Right lobe of liver (tissue), 6 donors: ENCODE results near the gene RGS6. TPM values are rescaled to one million over a fixed set of nuclear protein-coding genes. Genes with fewer than 3 reads are reported as not detected.

Experiments used
- ATAC-seq, 4 donors: fragments of 200-7000 bp; cut with Tn5 transposase; one replicate each; pipeline ENCODE4 v1.9.1; 2020; ENCODE audit warnings: mild to moderate bottlenecking in 4 of 4, moderate library complexity in 4 of 4
- DNase-seq, 3 donors: peaks; one replicate each; pipeline ENCODE4 v3.0.0-alpha.2; 2020
- H3K27ac ChIP-seq, 3 donors: fragments of 200-600 bp; one replicate each; pipeline ENCODE4 v1.8.0; 2022
- H3K27me3 ChIP-seq, 2 donors: fragments of 200-600 bp; one replicate each; pipeline ENCODE4 v1.8.0; 2022
- H3K36me3 ChIP-seq, 4 donors: fragments of 200-600 bp; sonication (generic) in 1 of 4; one replicate each; pipeline versions ENCODE4 v1.5.1 to v1.8.0; 2017 to 2022; ENCODE audit warnings: control low read depth in 1 of 4
- H3K4me1 ChIP-seq, 4 donors: fragments of 200-600 bp; sonication (generic) in 1 of 4; one replicate each; pipeline versions ENCODE4 v1.5.1 to v1.8.0; 2017 to 2022; ENCODE audit warnings: control low read depth in 1 of 4
- H3K4me3 ChIP-seq, 3 donors: fragments of 200-600 bp; one replicate each; pipeline ENCODE4 v1.8.0; 2022
- H3K9me3 ChIP-seq, 4 donors: fragments of 200-600 bp; sonication (generic) in 1 of 4; one replicate each; pipeline versions ENCODE4 v1.5.1 to v1.8.0; 2017 to 2022; ENCODE audit warnings: control low read depth in 1 of 4
- POLR2A ChIP-seq: fragments of 450-650 bp; IDR thresholded peaks from one replicate; pipeline ENCODE4 v1.6.1; 2017; ENCODE audit warnings: antibody characterized with exemption, mild to moderate bottlenecking
- WGBS: methylation state at CpG from one replicate; pipeline ENCODE4 v1.1.6; 2018; ENCODE audit warnings: low coverage, low lambda C conversion rate; ENCODE audit not compliant: insufficient coverage; ENCODE audit errors: missing lambda C conversion rate; 5-methylcytosine and 5-hydroxymethylcytosine counted together
- intact Hi-C, 2 donors: fragments of 100-400 bp; cut with DNase I; formaldehyde crosslinking; loops; one replicate each; pipeline versions ENCODE4 v1.11.2 to v1.14.1; 2022
- total RNA-seq, 6 experiments: library from RNA; depleted of rRNA in 2 of 6; stranded (reverse); fragments of >200 nt in 2 of 6; fragmentation: NEBNext Ultra II Directional in 3 of 6; extraction: Animal tissue kit (Norgen Biotek cat#: 25700) in 3 of 6; gene quantifications; one replicate each; pipeline versions ENCODE4 v1.1.0 to v1.2.4, GENCODE V29; 2016 to 2023
- TF ChIP-seq, protein P1 (sequence below), 4 donors: fragments of 200-600 bp in 3 of 4; fragments of 450-650 bp in 1 of 4; IDR thresholded peaks; one replicate each; pipeline versions ENCODE4 v1.5.1 to v1.8.0; 2016 to 2022; ENCODE audit warnings: antibody characterized with exemption in 4 of 4, mild to moderate bottlenecking in 2 of 4
- donor health status: DM: no; HTN: yes; CAD: no.
- donor health status: DM: no; HTN: no; CAD: no.
- donor health status: DM: no; HTN: no; CAD: no.
- donor health status: DM: no; HTN: yes; CAD: no.
- donor health status: DM: no; HTN: yes; CAD: no.

Gene RGS6
- total RNA-seq, 6 experiments from 2014 or later, result 0.07 TPM; not detected in 5

DNA sequence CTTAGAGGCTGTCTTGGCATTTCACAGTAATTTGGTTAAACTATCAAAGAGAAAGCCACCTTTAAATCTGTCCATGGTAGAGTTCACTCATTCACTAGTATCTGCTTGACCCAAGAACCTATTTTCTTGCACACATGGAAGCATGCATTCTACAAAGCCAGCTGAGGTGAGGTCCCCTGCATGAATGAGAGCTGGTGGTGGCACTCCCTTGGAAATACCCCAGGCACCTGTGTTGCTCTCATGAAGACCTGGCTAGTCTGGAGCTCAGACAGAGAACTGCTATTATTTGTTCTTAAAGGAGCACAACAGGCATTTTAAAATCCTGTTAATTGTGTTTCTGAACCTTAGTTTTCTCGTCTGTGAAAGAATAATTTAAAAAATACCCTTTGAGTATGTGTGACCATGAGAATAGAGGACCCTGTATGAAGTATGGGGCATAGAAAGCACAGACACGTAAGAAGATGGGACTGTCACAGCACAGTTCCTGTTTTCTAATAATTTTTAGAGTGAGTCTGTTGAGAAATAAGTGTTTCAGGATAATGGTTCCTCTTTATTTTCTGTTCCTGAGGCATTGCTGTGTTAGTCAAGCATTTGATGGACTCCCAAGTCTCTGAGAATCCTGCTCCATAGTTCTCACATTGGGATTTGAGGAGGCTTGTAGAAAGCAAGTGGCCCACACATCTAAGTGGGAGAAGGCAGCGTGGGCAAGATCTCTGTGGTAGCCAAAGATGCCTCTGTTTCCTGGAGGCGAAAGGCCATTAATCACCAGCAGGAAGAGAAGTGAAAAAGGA lies 10.9 kb downstream of the RGS6 start:
- H3K27ac ChIP-seq, result no peak overlapping the region
- WGBS, result 39% methylated on average over 3 of the region's 4 CpGs
- no peaks in the 10 kb centered on the region for H3K4me1 ChIP-seq
- DNase-seq, result no peak
- H3K4me3 ChIP-seq, result no peak overlapping the region
- TF ChIP-seq POLR2A, result no peak
- TF ChIP-seq, protein P1, sequence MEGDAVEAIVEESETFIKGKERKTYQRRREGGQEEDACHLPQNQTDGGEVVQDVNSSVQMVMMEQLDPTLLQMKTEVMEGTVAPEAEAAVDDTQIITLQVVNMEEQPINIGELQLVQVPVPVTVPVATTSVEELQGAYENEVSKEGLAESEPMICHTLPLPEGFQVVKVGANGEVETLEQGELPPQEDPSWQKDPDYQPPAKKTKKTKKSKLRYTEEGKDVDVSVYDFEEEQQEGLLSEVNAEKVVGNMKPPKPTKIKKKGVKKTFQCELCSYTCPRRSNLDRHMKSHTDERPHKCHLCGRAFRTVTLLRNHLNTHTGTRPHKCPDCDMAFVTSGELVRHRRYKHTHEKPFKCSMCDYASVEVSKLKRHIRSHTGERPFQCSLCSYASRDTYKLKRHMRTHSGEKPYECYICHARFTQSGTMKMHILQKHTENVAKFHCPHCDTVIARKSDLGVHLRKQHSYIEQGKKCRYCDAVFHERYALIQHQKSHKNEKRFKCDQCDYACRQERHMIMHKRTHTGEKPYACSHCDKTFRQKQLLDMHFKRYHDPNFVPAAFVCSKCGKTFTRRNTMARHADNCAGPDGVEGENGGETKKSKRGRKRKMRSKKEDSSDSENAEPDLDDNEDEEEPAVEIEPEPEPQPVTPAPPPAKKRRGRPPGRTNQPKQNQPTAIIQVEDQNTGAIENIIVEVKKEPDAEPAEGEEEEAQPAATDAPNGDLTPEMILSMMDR (IDR thresholded peaks at IDR 0.05), result no peak
- intact Hi-C loops, result no loop called here
- no peaks in the 10 kb centered on the region for H3K9me3 ChIP-seq
- H3K27me3 ChIP-seq, result no peaks in the 10 kb centered on the region
- no peaks in the 10 kb centered on the region for H3K36me3 ChIP-seq
- no peak for ATAC-seq

DNA sequence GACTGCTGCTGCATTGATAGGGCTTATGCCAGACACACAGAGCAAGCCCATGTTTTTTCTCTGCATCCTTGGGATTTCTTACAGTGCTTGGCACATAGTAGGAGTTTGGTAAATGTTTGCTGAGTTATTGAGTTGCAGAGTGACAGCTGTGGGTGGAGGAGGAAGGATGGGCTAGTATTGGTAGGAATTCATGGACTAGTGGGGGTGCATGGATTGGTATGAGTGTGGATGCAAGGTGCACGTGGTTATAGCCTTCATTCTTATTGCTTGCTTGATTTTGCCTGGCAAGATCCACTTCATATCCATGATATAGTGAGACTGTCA lies 11.4 kb downstream of the RGS6 start:
- no peak for ATAC-seq
- 60% methylated on average over 1 of the region's 1 CpG for WGBS
- intact Hi-C loops, result no loop called here

DNA sequence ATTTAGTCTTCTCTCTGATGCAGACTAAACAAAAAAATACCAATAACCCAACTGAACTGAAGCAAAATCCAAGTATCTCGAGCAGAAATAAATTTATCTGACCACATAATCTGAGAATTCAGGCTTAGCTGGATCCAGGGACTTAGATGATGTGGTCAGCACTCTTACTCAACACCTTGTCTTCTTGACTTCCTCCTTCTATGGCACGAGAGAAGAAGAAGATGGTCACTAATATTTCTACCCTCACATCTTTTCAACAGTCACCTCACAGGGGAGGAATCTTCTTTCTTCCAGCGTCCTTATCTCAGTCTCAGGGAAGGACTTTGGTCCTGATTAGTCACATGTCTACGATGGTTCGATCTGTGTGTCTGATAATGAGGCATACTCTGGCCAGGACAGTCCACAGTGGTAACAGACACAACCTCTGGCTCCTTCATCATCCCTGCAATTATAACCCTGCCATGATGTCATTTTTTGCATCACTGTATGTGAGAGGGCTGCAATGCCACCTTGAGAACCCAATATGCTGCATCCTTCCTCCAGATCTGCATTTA lies 15.8 kb downstream of the RGS6 start:
- H3K36me3 ChIP-seq, result no peaks in the 10 kb centered on the region

More for the DNA sequence above, 11.4 kb downstream of the RGS6 start:
- H3K9me3 ChIP-seq, result no peaks in the 10 kb centered on the region
- H3K36me3 ChIP-seq, result no peaks in the 10 kb centered on the region
- no peak for DNase-seq
- no peaks in the 10 kb centered on the region for H3K27me3 ChIP-seq
- H3K27ac ChIP-seq, result no peak overlapping the region
- H3K4me1 ChIP-seq, result no peaks in the 10 kb centered on the region
- no peak overlapping the region for H3K4me3 ChIP-seq
- TF ChIP-seq POLR2A, result no peak
- TF ChIP-seq, protein P1 (IDR thresholded peaks at IDR 0.05), result no peak

DNA sequence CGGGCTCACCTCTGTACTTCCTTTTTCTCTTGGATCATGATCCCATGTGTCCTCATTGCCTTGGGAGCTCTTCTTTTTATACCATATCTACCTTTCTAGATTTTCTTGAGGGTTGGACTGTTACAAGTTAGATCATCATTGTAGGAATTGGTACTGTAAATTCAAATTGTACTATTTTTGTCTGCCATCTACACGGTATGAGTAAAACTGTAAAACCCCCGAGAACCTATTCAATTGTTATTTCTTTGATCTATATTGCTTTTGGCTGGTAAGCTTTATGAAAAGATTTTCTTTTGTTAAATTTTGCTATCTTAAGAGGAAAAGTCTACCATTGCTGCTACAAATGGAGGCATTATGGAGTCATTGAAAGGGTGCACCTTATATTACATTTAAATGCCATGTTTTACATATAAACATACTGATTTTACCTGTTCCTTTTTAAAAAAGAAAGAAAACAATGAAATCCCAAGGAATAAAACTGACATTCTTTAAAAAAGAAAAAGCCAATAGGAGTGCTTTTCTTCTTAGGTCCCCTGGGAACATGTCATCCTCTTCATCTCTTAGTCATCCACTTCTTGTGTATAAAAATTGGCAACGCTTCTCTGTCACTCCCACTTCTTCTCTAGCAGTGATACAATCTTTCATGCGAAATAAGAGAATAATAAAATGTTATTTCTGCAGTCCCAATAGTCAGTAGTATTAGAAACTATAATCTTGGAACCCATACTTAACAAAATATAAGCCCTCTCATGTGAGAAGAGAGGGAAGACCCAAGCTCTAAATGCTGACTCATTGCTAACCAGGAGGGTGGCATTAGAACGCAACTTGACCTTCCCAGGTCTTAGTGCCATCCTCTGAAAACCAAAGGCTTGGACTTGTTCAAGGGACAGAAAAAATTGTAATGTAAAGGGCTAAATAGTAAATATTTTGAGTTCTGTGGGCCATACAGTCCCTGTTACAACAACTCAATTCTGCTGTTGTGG lies 20.4 kb downstream of the RGS6 start:
- Histone ChIP-seq H3K9me3 (no peaks in the 10 kb centered on the region), H3K27me3 (no peaks in the 10 kb centered on the region), H3K27ac (no peak overlapping the region), H3K4me3 (no peak overlapping the region), H3K36me3 (no peaks in the 10 kb centered on the region), H3K4me1 (no peaks in the 10 kb centered on the region)
- DNase-seq (no peak), ATAC-seq (no peak)
- intact Hi-C loops, result no loop called here
- no peak for TF ChIP-seq POLR2A
- TF ChIP-seq, protein P1 (IDR thresholded peaks at IDR 0.05), result no peak
- WGBS, result 61% methylated on average over 6 of the region's 6 CpGs

More for the DNA sequence above, 15.8 kb downstream of the RGS6 start:
- intact Hi-C loops, result no loop called here
- TF ChIP-seq, protein P1 (IDR thresholded peaks at IDR 0.05), result no peak
- no peak for TF ChIP-seq POLR2A
- Histone ChIP-seq H3K9me3 (no peaks in the 10 kb centered on the region), H3K4me3 (no peak overlapping the region), H3K4me1 (no peaks in the 10 kb centered on the region), H3K27ac (no peak overlapping the region), H3K27me3 (no peaks in the 10 kb centered on the region)
- WGBS, result 27% methylated on average over 5 of the region's 5 CpGs
- no peak for ATAC-seq
- DNase-seq, result no peak
